WTC11 (cell line): ENCODE results near the gene KAT6B. TPM values are rescaled to one million over a fixed set of nuclear protein-coding genes. Genes with fewer than 3 reads are reported as not detected.

Experiments
- ATAC-seq: fragments of 200-7000 bp; cut with Tn5 transposase; 2 replicates; pipeline ENCODE4 v1.10.0; 2021; ENCODE audit warnings: mild to moderate bottlenecking, moderate library complexity
- CTCF ChIA-PET: fragments of 300-600 bp; sonication (Branson Sonifier 250); formaldehyde crosslinking; loops from one replicate; lab custom pipeline; 2021; ENCODE audit warnings: antibody characterized with exemption; lab: Charles Lee
- POLR2A ChIA-PET: fragments of 350-600 bp; sonication (Branson Sonifier 250); formaldehyde crosslinking; loops from one replicate; lab custom pipeline; 2021; ENCODE audit warnings: antibody characterized with exemption; lab: Charles Lee
- DNase-seq: peaks from one replicate; pipeline ENCODE4 v3.0.0; 2021; ENCODE audit warnings: low spot score
- H3K27ac Mint-ChIP-seq: 2 replicates; pipeline ENCODE4 v1.8.0; 2021; ENCODE audit warnings: mixed read lengths
- H3K27me3 Mint-ChIP-seq: 2 replicates; pipeline ENCODE4 v1.8.0; 2021; ENCODE audit warnings: low read depth, mild to moderate bottlenecking, moderate library complexity, mixed read lengths
- H3K36me3 Mint-ChIP-seq: 2 replicates; pipeline ENCODE4 v1.8.0; 2021; ENCODE audit warnings: mixed read lengths
- H3K4me1 Mint-ChIP-seq: 2 replicates; pipeline ENCODE4 v1.8.0; 2022; ENCODE audit warnings: mixed read lengths
- H3K4me3 Mint-ChIP-seq: 2 replicates; pipeline ENCODE4 v1.8.0; 2021; ENCODE audit warnings: mild to moderate bottlenecking, moderate library complexity, mixed read lengths
- H3K9me3 Mint-ChIP-seq: 2 replicates; pipeline ENCODE4 v1.8.0; 2021; ENCODE audit warnings: mixed read lengths
- CBFB ChIP-seq: sonication (generic); formaldehyde crosslinking; IDR thresholded peaks from 2 replicates; pipeline ENCODE4 v1.8.1; 2022; ENCODE audit warnings: mild to moderate bottlenecking, low read depth, missing genetic modification reagents
- CREB1 ChIP-seq: sonication (generic); formaldehyde crosslinking; IDR thresholded peaks from 2 replicates; pipeline ENCODE4 v1.8.0; 2023; ENCODE audit warnings: mild to moderate bottlenecking, missing genetic modification reagents
- ERG ChIP-seq: fragments of 250-450 bp; sonication (Bioruptor Pico); IDR thresholded peaks from 2 replicates; pipeline ENCODE4 v1.8.0; 2021; ENCODE audit warnings: mild to moderate bottlenecking
- ETV6 ChIP-seq: sonication (generic); formaldehyde crosslinking; IDR thresholded peaks from 2 replicates; pipeline ENCODE4 v1.8.1; 2022; ENCODE audit warnings: mild to moderate bottlenecking, missing genetic modification reagents
- FOXJ3 ChIP-seq: sonication (generic); formaldehyde crosslinking; IDR thresholded peaks from 2 replicates; pipeline ENCODE4 v1.9.0; 2021; ENCODE audit warnings: missing genetic modification reagents, mild to moderate bottlenecking, borderline replicate concordance
- FOXK1 ChIP-seq: sonication (generic); formaldehyde crosslinking; IDR thresholded peaks from 2 replicates; pipeline ENCODE4 v1.8.0; 2022; ENCODE audit warnings: mild to moderate bottlenecking, moderate library complexity, missing genetic modification reagents
- FOXP1 ChIP-seq: sonication (generic); formaldehyde crosslinking; IDR thresholded peaks from 2 replicates; pipeline ENCODE4 v1.8.0; 2022; ENCODE audit warnings: missing genetic modification reagents, mild to moderate bottlenecking, moderate library complexity, borderline replicate concordance
- MAX ChIP-seq: sonication (generic); formaldehyde crosslinking; IDR thresholded peaks from 2 replicates; pipeline ENCODE4 v1.8.0; 2022; ENCODE audit warnings: mild to moderate bottlenecking, missing genetic modification reagents
- NR3C1 ChIP-seq: sonication (generic); formaldehyde crosslinking; conservative IDR thresholded peaks from 2 replicates; pipeline ENCODE4 v1.8.1; 2023; ENCODE audit warnings: low read depth, mild to moderate bottlenecking, missing genetic modification reagents
- PRDM15 ChIP-seq: sonication (generic); formaldehyde crosslinking; IDR thresholded peaks from 2 replicates; pipeline ENCODE4 v1.8.0; 2022; ENCODE audit warnings: missing genetic modification reagents
- TCF7 ChIP-seq: sonication (generic); formaldehyde crosslinking; IDR thresholded peaks from 2 replicates; pipeline ENCODE4 v1.8.0; 2022; ENCODE audit warnings: mild to moderate bottlenecking, low read depth, missing genetic modification reagents, moderate library complexity
- TEAD1 ChIP-seq: sonication (generic); formaldehyde crosslinking; IDR thresholded peaks from 2 replicates; pipeline ENCODE4 v1.8.0; 2022; ENCODE audit warnings: mild to moderate bottlenecking, missing genetic modification reagents
- TEAD4 ChIP-seq: sonication (generic); formaldehyde crosslinking; IDR thresholded peaks from 2 replicates; pipeline ENCODE4 v1.8.0; 2022; ENCODE audit warnings: mild to moderate bottlenecking, missing genetic modification reagents
- TP53 ChIP-seq: sonication (generic); formaldehyde crosslinking; IDR thresholded peaks from 2 replicates; pipeline ENCODE4 v1.8.1; 2023; ENCODE audit warnings: mild to moderate bottlenecking, missing genetic modification reagents
- ZBTB43 ChIP-seq: sonication (generic); formaldehyde crosslinking; IDR thresholded peaks from 2 replicates; pipeline ENCODE4 v1.8.1; 2023; ENCODE audit warnings: mild to moderate bottlenecking, missing genetic modification reagents
- ZNF121 ChIP-seq: sonication (generic); formaldehyde crosslinking; IDR thresholded peaks from 2 replicates; pipeline ENCODE4 v1.8.0; 2023; ENCODE audit warnings: missing genetic modification reagents
- ZNF281 ChIP-seq: sonication (generic); formaldehyde crosslinking; IDR thresholded peaks from 2 replicates; pipeline ENCODE4 v1.8.0; 2023; ENCODE audit warnings: mild to moderate bottlenecking, missing genetic modification reagents
- ZNF423 ChIP-seq: fragments of 250-450 bp; sonication (Bioruptor Pico); IDR thresholded peaks from 2 replicates; pipeline ENCODE4 v2.1.2; 2022; ENCODE audit warnings: mild to moderate bottlenecking, moderate library complexity
- ZSCAN18 ChIP-seq: fragments of 250-450 bp; sonication (Bioruptor Pico); IDR thresholded peaks from 2 replicates; pipeline ENCODE4 v2.1.2; 2022; ENCODE audit warnings: mild to moderate bottlenecking, moderate library complexity
- total RNA-seq: library from RNA; stranded (reverse); gene quantifications from 3 replicates; pipeline ENCODE4 v1.2.3, GENCODE V29; 2021

KAT6B gene
- total RNA-seq, 1 experiment from 2014 or later, result 18.5 TPM

- Mint-ChIP-seq H3K4me3 (no peak overlapping the region), H3K36me3 (no peaks in the 10 kb centered on the region), H3K4me1 (peaks cover 2% of the 10 kb centered on the region; the same call in 1 of the 2 replicates), H3K27me3 (no peaks in the 10 kb centered on the region; the same call in none of the 2 replicates), H3K27ac (peak overlapping the region; percentile 85; the same call in 1 of the 2 replicates), H3K9me3 (no peaks in the 10 kb centered on the region)
- no peak for ATAC-seq
- no peak for DNase-seq
- ChIA-PET CTCF (no interaction called here), POLR2A (interaction anchor here (0.8 kb wide), 1 partner anchor 19 kb away, joined by 3 read pairs; no protein-coding TSS in a partner anchor)
- no peak for TF ChIP-seq NR3C1 (CRISPR knock-in tag)
- no peak for TF ChIP-seq ZNF121
- TF ChIP-seq CBFB (CRISPR knock-in tag), result no peak
Measured at GRCh38 chr10:75068523-75068922, 242.1 kb downstream of the KAT6B start.

GRCh38 chr10:75070476-75070875 is 244.1 kb downstream of the KAT6B start:
- CTCF ChIA-PET, result interaction anchor here (1.1 kb wide), 1 partner anchor 28 kb away, joined by 4 read pairs; no protein-coding TSS in a partner anchor
- no peak overlapping the region for H3K27ac Mint-ChIP-seq
- no peaks in the 10 kb centered on the region for H3K4me1 Mint-ChIP-seq
- H3K9me3 Mint-ChIP-seq, result no peaks in the 10 kb centered on the region
- no peaks in the 10 kb centered on the region for H3K36me3 Mint-ChIP-seq
- H3K27me3 Mint-ChIP-seq, result no peaks in the 10 kb centered on the region; the same call in none of the 2 replicates
- TF ChIP-seq ZBTB43 (CRISPR knock-in tag) (no peak), FOXP1 (CRISPR knock-in tag) (0 out of 2 replicates have a peak, but pooled peaks have one; percentile 13)
- TF ChIP-seq, all 79 proteins: peak for 1
- ATAC-seq (no peak), DNase-seq (no peak)
- POLR2A ChIA-PET, result no interaction called here
- H3K4me3 Mint-ChIP-seq, result no peak overlapping the region

- H3K4me1 Mint-ChIP-seq, result peaks cover 2% of the 10 kb centered on the region
- ChIA-PET CTCF (interaction anchor here (1.1 kb wide), 1 partner anchor 27 kb away, joined by 4 read pairs; no protein-coding TSS in a partner anchor), POLR2A (no interaction called here)
- no peak for DNase-seq
- no peak for ATAC-seq
- H3K27me3 Mint-ChIP-seq, result no peaks in the 10 kb centered on the region; the same call in none of the 2 replicates
- no peaks in the 10 kb centered on the region for H3K9me3 Mint-ChIP-seq
- H3K27ac Mint-ChIP-seq, result no peak overlapping the region
- H3K36me3 Mint-ChIP-seq, result no peaks in the 10 kb centered on the region
- H3K4me3 Mint-ChIP-seq, result no peak overlapping the region
- TF ChIP-seq ETV6 (CRISPR knock-in tag) (no peak), TP53 (no peak), FOXK1 (CRISPR knock-in tag) (no peak), ERG (CRISPR knock-in tag) (no peak), ZSCAN18 (CRISPR knock-in tag) (no peak), FOXJ3 (CRISPR knock-in tag) (no peak), CREB1 (CRISPR knock-in tag) (no peak), ZNF281 (no peak), TCF7 (CRISPR knock-in tag) (no peak), TEAD1 (CRISPR knock-in tag) (no peak), NR3C1 (CRISPR knock-in tag) (no peak), PRDM15 (CRISPR knock-in tag) (no peak), ZNF423 (CRISPR knock-in tag) (no peak), ZBTB43 (CRISPR knock-in tag) (no peak), MAX (CRISPR knock-in tag) (no peak), TEAD4 (CRISPR knock-in tag) (no peak)
Measured at GRCh38 chr10:75070961-75071428, 244.6 kb downstream of the KAT6B start.
